Stimulated activated CD4-positive, alpha-beta T cell treated with anti-CD3 and anti-CD28 coated beads, TNF-alpha, amount 100 ng/mL, for 48 hours (primary cell): ENCODE results near the gene C5AR1.
"Not testable (repeated sequence)": the region's sequence is repeated elsewhere in the genome, so short reads cannot be mapped to it uniquely, and the experiment has no call there.

Experiments
- DNase-seq, 3 donors: peaks; one replicate each; pipeline ENCODE4 v3.0.0-alpha.2; 2020; ENCODE audit warnings: low read depth in 3 of 3

C5AR1 gene

DNA sequence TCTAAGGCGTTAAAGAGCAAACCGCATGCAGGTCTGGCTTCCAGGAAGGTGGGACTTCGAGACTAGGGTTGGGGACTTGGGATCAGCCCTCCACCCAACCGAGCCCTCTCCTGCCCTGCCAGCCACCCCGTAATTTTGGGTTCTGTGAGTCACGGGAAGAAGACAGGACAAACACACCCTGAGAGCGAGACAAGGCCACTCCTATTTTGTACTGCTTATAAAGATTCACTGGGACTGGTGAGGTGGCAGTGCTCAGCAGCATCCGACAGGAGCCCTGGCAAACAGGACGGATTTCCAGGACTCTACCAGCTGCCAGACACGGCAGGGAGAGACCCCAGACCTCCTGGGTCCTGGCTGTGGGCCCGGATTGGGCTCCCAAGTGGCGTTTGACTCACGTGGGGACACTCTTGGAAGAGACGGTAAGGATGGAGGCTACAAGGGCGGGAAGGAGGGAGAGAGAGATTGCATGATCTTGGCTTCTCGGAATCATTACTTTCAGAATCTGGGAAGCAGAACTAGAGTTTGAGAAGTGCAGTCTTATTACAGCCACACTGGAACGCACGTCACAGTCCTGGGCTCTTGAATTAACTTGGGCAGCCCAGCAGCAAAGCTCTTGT is 22.4 kb downstream of the C5AR1 start, which contains the start of gene C5AR2:
TSS of gene C5AR2 (plus strand) at position 245 of the 617 bp plus-strand sequence. CDS start 8,625 bp downstream, outside the sequence.
- DNase-seq: no peak

DNA sequence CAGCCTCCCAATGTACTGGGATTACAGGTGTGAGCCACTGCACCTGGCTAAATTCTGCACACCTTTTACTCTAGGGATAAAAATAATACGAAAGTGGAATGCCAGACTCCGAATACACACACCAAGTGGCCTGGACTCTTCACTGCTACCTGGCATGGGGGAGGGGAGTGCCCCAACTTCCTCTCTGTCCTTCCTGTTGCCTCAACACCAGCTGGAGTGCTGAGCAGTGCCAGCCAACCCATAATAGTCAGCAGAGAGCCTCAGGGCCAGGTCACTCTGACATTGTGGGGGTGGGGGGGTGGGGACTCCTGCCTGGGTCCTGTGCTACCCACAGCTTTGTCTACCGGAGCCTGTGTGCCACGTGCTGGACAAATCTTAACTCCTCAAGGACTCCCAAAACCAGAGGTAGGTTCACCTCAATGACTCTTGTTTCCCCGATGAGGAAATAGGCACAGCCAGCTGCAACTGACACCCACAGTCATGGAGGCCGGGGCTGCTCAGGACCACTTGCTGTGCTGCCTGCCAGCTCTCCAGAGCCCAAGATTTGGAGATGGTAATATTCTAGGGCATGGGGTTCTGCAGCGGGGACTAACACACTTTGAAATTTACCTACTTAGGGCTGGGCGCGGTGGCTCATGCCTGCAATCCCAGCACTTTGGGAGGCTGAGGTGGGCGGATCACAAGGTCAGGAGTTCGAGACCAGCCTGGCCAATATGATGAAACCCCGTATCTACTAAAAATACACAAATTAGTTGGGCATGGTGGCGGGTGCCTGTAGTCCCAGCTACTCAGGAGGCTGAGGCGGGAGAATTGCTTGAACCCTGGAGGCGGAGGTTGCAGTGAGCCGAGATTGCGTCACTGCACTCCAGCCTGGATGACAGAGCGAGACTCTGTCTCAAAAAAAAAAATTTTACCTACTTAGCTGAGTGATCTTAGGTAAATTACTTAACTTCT is 27.4 kb downstream of the C5AR1 start:
- DNase-seq: not testable (repeated sequence)

DNA sequence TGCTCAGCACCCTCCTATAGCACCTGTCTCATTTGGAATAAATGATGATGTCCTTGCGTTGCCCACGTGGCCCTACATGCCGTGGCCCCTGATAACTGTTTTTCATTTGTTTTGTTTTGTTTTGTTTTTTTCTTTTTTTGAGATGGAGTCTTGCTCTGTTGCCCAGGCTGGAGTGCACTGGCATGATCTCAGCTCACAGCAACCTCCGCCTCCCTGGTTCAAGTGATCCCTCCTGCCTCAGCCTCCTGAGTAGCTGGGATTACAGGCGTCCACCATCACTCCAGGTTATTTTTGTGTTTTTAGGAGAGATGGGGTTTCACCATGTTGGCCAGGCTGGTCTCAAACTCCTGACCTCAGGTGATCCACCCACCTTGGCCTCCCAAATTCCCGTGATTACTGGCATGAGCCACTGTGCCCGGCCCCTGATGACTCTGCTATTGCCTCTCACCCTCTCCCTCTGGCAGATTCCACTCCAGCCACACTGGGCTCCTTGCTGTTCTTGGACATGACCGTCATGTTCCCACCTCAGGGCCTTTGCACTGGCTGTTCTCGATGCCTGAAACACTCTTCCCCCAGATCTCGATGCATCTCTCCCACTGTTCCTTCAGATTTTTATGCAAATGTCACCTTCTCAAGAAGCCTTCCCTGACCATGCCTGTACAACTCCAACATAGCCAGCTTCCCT is 29.7 kb downstream of the C5AR1 start:
- no peak for DNase-seq

DNA sequence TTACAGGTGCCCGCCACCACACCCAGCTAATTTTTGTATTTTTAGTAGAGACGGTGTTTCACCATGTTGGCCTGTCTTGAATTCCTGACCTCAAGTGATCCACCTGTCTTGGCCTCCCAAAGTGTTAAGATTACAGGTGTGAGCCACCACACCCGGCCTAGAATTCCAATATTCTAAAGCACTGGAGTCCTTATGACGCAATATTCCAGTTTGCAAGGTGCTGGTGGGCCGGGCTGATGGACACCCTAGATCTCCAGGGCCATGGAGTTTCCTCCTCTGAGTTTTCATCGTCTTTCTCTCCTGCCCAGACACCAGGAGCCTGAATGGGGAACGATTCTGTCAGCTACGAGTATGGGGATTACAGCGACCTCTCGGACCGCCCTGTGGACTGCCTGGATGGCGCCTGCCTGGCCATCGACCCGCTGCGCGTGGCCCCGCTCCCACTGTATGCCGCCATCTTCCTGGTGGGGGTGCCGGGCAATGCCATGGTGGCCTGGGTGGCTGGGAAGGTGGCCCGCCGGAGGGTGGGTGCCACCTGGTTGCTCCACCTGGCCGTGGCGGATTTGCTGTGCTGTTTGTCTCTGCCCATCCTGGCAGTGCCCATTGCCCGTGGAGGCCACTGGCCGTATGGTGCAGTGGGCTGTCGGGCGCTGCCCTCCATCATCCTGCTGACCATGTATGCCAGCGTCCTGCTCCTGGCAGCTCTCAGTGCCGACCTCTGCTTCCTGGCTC is 31.0 kb downstream of the C5AR1 start:
- DNase-seq: no peak

DNA sequence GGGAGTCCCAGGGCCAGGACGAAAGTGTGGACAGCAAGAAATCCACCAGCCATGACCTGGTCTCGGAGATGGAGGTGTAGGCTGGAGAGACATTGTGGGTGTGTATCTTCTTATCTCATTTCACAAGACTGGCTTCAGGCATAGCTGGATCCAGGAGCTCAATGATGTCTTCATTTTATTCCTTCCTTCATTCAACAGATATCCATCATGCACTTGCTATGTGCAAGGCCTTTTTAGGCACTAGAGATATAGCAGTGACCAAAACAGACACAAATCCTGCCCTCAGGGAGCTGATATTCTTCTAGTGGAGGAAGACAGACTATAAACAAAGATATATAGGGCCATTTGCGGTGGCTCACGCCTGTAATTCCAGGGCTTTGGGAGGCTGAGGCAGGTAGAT is 32.1 kb downstream of the C5AR1 start:
- no peak for DNase-seq

DNA sequence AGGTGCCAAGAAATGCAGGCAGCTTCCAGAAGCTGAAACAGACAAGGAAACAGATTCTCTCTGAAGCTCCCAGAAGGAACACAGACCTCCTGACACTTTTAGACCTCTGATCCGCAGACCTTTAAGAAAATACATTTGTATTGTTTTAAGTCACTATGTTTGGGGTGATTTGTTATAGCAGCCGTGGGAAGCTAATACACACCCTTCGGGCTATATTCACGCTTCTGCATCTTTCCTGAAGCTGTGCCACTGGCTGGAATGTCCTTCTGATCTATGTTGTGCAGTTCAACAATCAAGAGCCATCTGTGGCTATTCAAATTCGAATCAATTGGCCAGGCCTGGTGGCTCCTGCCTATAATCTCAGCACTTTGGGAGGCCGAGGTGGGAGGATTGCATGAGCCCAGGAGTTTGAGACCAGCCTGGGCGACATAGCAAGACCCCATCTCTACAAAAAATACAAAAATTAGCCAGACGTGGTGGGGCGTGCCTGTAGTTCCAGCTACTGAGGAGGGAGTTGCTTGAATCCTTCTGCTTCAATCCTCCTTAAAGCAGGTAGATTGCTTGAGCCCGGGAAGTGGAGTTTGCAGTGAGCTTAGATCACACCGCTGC is 33.6 kb downstream of the C5AR1 start:
- DNase-seq: no peak

DNA sequence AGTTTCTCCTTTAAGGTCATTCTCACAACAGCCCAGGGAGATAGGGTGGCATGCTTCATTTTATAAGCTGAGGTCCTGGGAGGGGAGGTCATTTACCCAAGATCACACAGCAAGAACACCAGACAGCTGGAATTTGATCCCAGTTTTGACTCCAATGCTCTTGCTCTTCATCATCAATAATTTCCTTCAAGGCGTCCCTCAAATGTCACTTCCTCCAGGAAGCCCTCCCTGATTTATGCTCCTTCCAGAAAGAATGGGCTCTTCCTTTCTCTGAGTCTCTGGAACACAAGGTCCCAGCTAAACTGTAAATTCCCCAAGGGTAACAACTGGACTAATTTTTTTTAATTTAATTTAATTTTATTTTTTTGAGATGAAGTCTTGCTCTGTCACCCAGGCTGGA is 34.8 kb downstream of the C5AR1 start:
- DNase-seq: no peak

DNA sequence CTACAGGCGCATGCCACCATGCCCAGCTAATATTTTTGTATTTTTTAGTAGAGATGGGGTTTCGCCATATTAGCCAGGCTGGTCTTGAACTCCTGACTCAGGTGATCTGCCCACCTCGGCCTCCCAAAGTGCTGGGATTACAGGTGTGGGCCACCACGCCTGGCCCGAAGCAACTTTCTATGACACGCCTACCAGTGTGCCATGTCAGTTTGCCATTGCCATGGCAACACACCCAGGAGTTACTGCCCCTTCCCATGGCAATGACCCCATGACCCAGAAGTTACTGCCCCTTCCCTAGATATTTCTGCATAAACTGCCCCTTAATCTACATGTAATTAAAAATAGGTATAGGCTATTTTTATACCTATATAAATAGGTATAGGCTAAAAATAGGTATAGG is 36.4 kb downstream of the C5AR1 start:
- not testable (repeated sequence) for DNase-seq

DNA sequence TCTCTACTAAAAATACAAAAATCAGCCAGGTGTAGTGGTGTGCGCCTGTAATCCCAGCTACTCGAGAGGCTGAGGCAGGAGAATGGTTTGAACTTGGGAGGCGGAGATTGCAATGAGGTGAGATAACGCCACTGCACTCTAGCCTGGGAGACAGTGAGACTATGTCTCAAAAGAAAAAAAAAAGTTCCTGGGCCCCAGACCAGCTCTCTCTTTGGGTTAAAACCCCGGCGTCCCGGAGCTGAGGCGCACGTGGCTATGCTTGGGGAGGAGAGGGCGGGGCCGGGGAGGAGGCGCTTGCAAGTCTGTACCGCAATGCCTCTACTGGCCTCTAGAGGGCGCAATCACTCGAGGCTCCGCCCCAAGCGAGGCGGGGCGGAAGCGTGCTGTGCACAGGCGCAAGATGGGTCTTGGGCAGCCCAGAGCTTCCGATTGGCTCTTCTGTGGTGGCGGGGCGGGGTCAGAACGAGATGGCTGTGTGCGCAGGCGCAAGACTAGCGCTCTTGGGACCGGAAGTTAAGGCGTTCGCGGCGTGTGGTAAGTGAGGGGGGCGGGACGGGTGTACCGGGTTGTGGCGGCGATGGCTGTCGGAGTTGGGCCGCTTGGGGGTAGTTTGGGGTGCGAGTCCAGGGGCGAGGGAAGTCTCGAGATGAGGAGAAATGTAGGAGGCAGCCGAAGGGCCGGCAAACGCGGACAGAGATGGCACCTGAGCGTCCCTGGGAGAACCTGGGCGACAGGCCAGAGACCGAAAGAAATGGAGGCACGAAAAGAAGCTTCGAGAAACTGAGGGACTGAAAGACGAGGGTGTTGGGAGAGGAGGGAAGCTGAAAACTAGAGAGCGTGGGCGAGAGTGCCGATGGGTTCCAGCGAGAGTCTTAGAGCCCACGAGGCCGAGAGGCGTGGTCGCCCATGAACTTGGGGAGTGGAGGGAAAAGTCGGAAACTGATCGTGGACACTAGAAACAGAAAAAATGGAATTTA is 39.4 kb downstream of the C5AR1 start, which contains the start of gene DHX34:
TSS of gene DHX34 (plus strand) at position 497 of the 977 bp plus-strand sequence. CDS start 3,716 bp downstream, outside the sequence.
- DNase-seq: peak; percentile 96 to 99 (median 98)

DNA sequence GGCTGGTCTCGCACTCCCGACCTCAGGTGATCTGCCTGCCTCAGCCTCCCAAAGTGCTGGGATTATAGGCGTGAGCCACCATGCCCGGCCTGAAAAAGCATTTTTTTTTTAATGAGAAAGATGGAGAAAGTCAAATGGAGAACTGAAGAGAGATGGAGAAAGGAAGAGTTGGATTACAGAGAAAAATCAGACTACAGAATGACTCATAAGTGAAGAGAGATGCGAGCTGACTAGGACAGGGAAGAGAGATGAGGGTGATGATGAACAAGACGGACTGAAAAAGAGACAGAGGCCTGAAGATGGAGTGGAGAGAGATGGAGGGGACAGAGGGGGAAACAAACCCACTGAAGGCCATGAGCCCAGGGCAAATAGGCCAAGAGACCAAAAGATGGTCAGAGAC is 41.0 kb downstream of the C5AR1 start:
- no peak for DNase-seq

DNA sequence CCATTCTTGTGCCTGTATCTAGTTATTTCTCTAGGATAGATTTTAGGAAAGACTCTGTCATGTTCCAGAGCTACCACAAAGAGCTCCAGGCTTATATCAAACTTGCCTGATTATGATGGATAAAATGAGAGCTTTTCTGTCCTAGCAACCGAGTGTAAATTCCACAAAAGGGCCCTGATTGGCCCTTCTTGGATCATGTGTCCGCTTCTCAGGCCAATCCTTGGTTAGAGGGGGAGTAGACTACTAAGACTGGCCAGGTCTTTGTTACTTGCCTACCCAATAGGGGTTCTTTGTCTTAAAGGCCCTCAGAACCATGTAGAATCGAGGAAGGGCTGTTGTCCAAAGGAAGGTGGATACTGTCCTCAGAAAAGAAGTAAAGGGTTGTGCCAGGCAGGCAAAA is 41.9 kb downstream of the C5AR1 start:
- DNase-seq: no peak

DNA sequence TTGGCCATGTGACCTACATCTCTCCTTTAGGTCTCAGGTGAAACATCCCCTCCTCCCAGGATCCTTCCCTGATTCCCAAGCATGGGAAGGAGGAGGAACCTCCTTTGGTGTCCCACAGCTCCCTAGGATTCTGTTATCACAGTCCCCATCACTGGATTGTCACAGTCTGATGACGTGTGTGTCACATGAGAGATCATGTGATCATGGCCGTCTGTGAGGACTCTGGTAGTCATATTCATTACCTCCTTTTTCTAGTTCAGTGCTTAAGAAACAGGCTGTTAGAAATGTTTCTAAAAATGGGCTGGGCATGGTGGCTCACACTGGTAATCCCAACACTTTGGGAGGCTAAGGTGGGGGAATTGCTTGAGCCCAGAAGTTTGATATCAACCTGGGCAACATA is 42.4 kb downstream of the C5AR1 start:
- DNase-seq: no peak

DNA sequence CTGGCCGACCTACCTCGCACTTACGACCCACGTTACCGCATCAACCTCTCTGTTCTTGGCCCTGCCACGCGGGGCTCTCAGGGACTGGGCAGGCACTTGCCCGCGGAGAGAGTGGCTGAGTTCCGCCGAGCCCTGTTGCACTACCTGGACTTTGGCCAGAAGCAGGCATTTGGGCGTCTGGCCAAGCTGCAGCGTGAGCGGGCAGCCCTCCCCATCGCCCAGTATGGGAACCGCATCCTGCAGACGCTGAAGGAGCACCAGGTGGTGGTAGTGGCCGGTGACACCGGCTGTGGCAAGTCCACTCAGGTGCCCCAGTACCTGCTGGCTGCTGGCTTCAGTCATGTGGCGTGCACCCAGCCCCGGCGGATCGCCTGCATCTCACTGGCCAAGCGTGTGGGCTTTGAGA is 43.6 kb downstream of the C5AR1 start:
- DNase-seq: no peak

DNA sequence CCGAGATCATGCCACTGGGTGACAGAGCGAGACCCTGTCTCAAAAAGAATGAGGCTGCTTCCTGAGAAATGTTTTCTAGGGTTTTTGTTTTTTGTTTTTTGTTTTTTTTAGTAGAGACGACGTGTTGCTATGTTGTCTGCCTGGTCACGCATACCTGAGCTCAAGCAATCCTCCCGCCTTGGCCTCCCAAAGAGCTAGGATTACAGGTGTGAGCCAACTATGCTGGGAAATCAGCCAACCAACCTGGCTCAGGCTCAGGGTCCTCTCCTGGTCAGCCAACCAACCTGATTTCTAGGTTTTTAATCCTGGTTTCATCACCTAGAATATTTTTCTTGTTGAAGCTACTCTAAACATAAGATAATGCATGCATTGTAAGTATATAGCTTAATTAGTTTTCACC is 47.2 kb downstream of the C5AR1 start:
- DNase-seq: no peak

DNA sequence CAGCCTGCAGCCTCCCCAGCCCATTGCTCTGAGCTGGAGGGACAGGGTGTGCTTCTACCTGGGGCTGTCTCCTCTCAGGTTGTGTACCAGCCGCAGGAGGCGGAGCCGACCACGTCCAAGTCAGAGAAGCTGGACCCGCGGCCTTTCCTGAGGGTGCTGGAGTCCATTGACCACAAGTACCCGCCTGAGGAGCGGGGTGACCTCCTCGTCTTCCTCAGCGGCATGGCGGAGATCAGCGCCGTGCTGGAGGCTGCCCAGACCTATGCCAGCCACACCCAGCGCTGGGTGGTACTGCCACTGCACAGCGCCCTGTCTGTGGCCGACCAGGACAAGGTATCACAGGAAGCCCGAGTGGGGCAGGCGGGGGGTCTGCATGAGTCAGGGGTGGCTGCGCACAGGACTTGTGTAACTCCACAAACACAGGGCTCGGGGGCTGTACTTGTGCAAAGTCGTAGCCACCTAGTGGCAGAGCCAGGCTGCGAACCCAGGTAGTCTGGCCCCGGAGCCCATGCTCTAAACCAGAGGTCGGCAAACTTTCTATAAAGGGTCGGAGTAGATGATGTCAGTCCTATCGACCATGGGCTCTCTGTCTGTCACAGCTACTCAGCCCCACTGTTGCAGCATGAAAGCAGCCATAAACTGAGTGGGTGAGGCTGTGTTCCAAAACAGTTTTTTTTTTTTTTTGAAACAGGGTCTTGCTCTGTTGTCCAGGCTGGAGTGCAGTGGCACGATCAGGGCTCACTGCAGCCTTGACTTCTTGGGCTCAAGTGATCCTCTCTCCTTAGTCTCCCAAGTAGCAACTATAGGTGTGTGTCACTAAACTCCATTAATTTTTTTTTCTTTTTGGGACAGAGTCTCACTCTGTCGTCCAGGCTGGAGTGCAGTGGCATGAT is 48.4 kb downstream of the C5AR1 start:
- no peak for DNase-seq

DNA sequence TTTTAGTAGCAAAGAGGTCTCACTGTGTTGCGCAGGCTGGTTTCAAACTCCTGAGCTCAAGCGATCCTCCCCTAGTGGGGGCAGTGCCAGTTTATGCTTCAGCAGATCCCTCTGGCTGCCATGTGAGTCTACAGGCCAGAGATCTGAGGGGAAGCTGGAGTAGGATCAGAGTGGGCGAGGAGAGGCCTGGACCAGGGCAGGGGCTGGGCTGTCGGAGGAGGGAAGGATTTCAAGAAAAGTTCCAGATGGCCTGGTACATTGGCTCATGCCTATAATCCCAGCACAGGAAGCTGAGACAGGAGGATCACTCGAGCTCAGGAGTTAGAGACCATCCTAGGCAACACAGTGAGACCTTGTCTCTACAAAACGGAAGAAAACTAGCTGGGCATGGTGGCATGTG is 49.3 kb downstream of the C5AR1 start:
- DNase-seq: no peak

DNA sequence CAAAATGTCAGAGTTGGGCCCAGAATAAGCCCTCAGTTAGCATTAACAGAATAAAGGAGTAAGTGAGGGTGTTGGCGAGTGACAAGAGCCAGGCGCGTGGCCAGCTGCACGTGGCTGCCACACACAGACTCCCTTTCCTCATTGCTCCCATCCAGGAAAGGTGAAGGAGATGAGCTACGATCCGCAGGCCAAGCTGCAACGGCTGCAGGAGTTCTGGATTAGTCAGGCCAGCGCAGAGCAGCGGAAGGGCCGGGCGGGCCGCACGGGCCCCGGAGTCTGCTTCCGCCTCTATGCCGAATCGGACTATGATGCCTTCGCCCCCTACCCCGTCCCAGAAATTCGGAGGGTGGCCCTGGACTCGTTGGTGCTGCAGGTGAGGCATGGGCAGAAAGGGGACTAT is 52.7 kb downstream of the C5AR1 start:
- DNase-seq: no peak

DNA sequence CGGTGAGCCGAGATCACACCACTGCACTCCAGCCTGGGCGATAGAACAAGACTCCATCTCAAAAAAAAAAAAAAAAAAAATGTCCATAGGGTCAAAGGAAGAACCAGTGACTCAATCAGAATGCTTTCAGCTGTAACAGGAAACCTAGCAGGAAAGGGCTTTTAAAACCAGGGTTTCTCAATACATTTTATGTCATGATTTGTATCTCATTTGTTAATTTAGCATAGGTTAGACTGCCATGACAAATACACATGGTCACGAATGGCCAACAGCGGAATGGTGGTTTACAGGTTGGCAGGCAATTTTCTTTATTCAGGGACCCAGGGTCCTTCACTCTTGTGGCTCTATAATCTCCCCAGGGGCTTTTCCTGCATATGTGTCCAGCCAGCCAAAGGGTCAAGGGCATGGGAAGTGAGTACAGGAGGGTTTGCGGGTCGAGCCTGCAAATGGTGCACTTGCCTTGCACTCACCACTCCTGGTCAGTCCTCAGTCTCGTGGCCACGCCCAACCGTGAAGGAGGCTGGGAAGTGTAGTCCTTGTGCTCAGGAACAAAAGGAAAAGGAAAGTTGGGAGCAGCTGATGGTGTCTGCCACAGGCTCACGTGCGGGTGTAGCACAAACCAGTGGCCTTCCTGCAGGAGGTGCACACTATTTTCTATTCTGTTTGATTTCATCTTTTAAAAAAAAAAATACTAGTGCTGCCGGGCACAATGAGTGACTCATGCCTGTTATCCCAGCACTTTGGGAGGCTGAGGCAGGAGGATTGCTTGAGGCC is 54.3 kb downstream of the C5AR1 start:
- DNase-seq: no peak
